ENCODE measurements around the gene ARFGAP3.

DNA sequence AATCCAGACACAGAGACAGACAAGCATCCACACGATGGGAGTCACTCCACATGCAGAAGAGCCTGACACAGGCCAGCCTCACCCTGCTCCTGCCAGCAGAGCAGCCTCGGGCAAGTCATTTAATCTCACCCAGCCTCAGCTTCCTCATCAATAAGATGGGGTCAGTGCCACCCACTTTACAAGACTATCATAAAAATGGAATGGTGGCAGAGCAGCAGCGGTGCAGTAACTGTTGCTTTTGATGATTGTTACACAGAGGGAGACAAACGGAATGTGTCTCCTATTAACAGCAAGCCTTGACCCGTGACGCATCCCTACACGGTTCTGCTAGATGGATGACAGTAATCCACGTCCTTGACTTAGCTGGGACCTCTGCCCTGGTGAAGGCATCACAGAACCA, 26.0 kb upstream of the ARFGAP3 start:
- TF ChIP-seq EP300 (IDR thresholded peaks at IDR 0.05), result no peak
- TF ChIP-seq, protein P1, sequence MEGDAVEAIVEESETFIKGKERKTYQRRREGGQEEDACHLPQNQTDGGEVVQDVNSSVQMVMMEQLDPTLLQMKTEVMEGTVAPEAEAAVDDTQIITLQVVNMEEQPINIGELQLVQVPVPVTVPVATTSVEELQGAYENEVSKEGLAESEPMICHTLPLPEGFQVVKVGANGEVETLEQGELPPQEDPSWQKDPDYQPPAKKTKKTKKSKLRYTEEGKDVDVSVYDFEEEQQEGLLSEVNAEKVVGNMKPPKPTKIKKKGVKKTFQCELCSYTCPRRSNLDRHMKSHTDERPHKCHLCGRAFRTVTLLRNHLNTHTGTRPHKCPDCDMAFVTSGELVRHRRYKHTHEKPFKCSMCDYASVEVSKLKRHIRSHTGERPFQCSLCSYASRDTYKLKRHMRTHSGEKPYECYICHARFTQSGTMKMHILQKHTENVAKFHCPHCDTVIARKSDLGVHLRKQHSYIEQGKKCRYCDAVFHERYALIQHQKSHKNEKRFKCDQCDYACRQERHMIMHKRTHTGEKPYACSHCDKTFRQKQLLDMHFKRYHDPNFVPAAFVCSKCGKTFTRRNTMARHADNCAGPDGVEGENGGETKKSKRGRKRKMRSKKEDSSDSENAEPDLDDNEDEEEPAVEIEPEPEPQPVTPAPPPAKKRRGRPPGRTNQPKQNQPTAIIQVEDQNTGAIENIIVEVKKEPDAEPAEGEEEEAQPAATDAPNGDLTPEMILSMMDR (IDR thresholded peaks at IDR 0.05), result no peak

All from tibial nerve (tissue), 4 donors.